Cardiac muscle cell (in vitro differentiated cells and primary cell): ENCODE data around the gene CDH23. TPM values are rescaled to one million over a fixed set of nuclear protein-coding genes. Genes with fewer than 3 reads are reported as not detected.

Experiments
- DNase-seq, 2 donors: peaks; one replicate each; pipeline versions ENCODE4 v3.0.0 to v3.0.0-alpha.2; 2010 to 2017; ENCODE audit warnings: low read depth in 1 of 2, low spot score in 1 of 2
- H3K27ac ChIP-seq: fragments of 200-600 bp; sonication (generic); 2 replicates; pipeline ENCODE4 v1.5.1; 2016
- H3K27me3 ChIP-seq: fragments of 200-600 bp; sonication (generic); 2 replicates; pipeline ENCODE4 v1.6.0; 2016; ENCODE audit warnings: control low read depth
- H3K36me3 ChIP-seq: fragments of 200-600 bp; sonication (generic); 2 replicates; pipeline ENCODE4 v1.5.1; 2016; ENCODE audit warnings: control low read depth
- H3K4me1 ChIP-seq: fragments of 200-600 bp; sonication (generic); 2 replicates; pipeline ENCODE4 v1.8.1; 2017; ENCODE audit warnings: low read depth, mild to moderate bottlenecking, mixed run types
- H3K4me3 ChIP-seq: fragments of 200-600 bp; sonication (generic); 2 replicates; pipeline ENCODE4 v1.5.1; 2016; ENCODE audit warnings: mild to moderate bottlenecking
- H3K9me3 ChIP-seq: fragments of 200-600 bp; sonication (generic); 2 replicates; pipeline ENCODE4 v1.5.1; 2017; ENCODE audit warnings: low read depth, mild to moderate bottlenecking, control low read depth
- CTCF ChIP-seq: IDR thresholded peaks from 2 replicates; pipeline ENCODE4 v1.5.1; 2012; ENCODE audit warnings: low read depth, mild to moderate bottlenecking, low read length
- polyA plus RNA-seq: library from polyadenylated mRNA; unstranded; fragments of >200 nt; fragmentation: Nextera tagmentation; extraction: Ambion mirVana; gene quantifications from 2 replicates; pipeline ENCODE4 v1.2.1, GENCODE V29; 2016
- total RNA-seq: library from RNA; depleted of rRNA; stranded (reverse); fragments of >200 nt; gene quantifications from 2 replicates; pipeline ENCODE4 v1.2.3, GENCODE V29; 2016

Gene CDH23
- total and polyA plus RNA-seq, 2 experiments from 2014 or later, result 0.05 to 0.51 TPM

GRCh38 chr10:71696628-71697326 is 300.1 kb downstream of the CDH23 start:
- peaks cover 10% of the 10 kb centered on the region for H3K4me1 ChIP-seq
- H3K27ac ChIP-seq, result no peak overlapping the region
- peak; percentile 38 to 77 for DNase-seq
- no peaks in the 10 kb centered on the region for H3K27me3 ChIP-seq
- H3K9me3 ChIP-seq, result no peaks in the 10 kb centered on the region
- TF ChIP-seq CTCF, result peak; percentile 99
- H3K4me3 ChIP-seq, result no peak overlapping the region
- no peaks in the 10 kb centered on the region for H3K36me3 ChIP-seq

- TF ChIP-seq CTCF, result no peak
Measured at GRCh38 chr10:71697938-71698709, 301.4 kb downstream of the CDH23 start.

GRCh38 chr10:71698737-71699136 is 302.0 kb downstream of the CDH23 start:
- TF ChIP-seq CTCF, result no peak
- H3K4me3 ChIP-seq, result no peak overlapping the region
- no peak for DNase-seq
- H3K27ac ChIP-seq, result no peak overlapping the region
- peaks cover 10% of the 10 kb centered on the region for H3K4me1 ChIP-seq
- no peaks in the 10 kb centered on the region for H3K27me3 ChIP-seq
- H3K9me3 ChIP-seq, result no peaks in the 10 kb centered on the region
- H3K36me3 ChIP-seq, result no peaks in the 10 kb centered on the region

More at GRCh38 chr10:71697938-71698709, 301.4 kb downstream of the CDH23 start:
- H3K9me3 ChIP-seq, result no peaks in the 10 kb centered on the region
- H3K36me3 ChIP-seq, result no peaks in the 10 kb centered on the region
- H3K27ac ChIP-seq, result no peak overlapping the region
- H3K4me1 ChIP-seq, result peaks cover 10% of the 10 kb centered on the region
- H3K4me3 ChIP-seq, result no peak overlapping the region
- no peaks in the 10 kb centered on the region for H3K27me3 ChIP-seq
- DNase-seq, result no peak

GRCh38 chr10:71700731-71701368 is 304.1 kb downstream of the CDH23 start:
- Histone ChIP-seq H3K27me3 (no peaks in the 10 kb centered on the region), H3K4me1 (peaks cover 10% of the 10 kb centered on the region), H3K36me3 (no peaks in the 10 kb centered on the region), H3K4me3 (no peak overlapping the region), H3K27ac (no peak overlapping the region), H3K9me3 (no peaks in the 10 kb centered on the region)
- DNase-seq, result peak in 1 of 2 donors; percentile 39
- no peak for TF ChIP-seq CTCF

- TF ChIP-seq CTCF, result no peak
- Histone ChIP-seq H3K36me3 (no peaks in the 10 kb centered on the region), H3K27me3 (no peaks in the 10 kb centered on the region), H3K4me3 (no peak overlapping the region), H3K9me3 (no peaks in the 10 kb centered on the region), H3K4me1 (peaks cover 10% of the 10 kb centered on the region), H3K27ac (no peak overlapping the region)
- DNase-seq, result no peak
Measured at GRCh38 chr10:71701496-71702132, 304.9 kb downstream of the CDH23 start.
